BLaER1 treated with 17β-estradiol and CSF1 and Interleukin-3, amounts not matched to agents 10 nM and 100 nM (cell line): ENCODE data around the gene ADK.

Source experiments
- H3K27ac ChIP-seq, 11 experiments: shearing (Covaris generic); formaldehyde crosslinking; 2 replicates each; pipeline ENCODE4 v1.8.1; 2022
- H3K27me3 ChIP-seq, 11 experiments: shearing (Covaris generic); formaldehyde crosslinking; 2 replicates each; pipeline ENCODE4 v1.8.1; 2022
- H3K36me3 ChIP-seq, 11 experiments: shearing (Covaris generic); formaldehyde crosslinking; 2 replicates each; pipeline ENCODE4 v1.8.1; 2022
- H3K4me1 ChIP-seq, 10 experiments: shearing (Covaris generic); formaldehyde crosslinking; 2 replicates each; pipeline ENCODE4 v1.8.1; 2022
- H3K4me2 ChIP-seq, 11 experiments: shearing (Covaris generic); formaldehyde crosslinking; 2 replicates each; pipeline ENCODE4 v1.8.1; 2022
- H3K4me3 ChIP-seq, 10 experiments: shearing (Covaris generic); formaldehyde crosslinking; 2 replicates each; pipeline ENCODE4 v1.8.1; 2022
- H3K9ac ChIP-seq, 11 experiments: shearing (Covaris generic); formaldehyde crosslinking; 2 replicates each; pipeline ENCODE4 v1.8.1; 2022
- H3K9me3 ChIP-seq, 11 experiments: shearing (Covaris generic); formaldehyde crosslinking; replicated peaks in 1 of 11; 2 replicates each; pipeline ENCODE4 v1.8.1; 2022
- H4K20me1 ChIP-seq, 11 experiments: shearing (Covaris generic); formaldehyde crosslinking; 2 replicates each; pipeline ENCODE4 v1.8.1; 2022
- Cebpa-rat ChIP-seq, 11 experiments: shearing (Covaris generic); IDR thresholded peaks; 2 replicates each; pipeline ENCODE4 v1.8.1; 2022

Gene ADK

DNA sequence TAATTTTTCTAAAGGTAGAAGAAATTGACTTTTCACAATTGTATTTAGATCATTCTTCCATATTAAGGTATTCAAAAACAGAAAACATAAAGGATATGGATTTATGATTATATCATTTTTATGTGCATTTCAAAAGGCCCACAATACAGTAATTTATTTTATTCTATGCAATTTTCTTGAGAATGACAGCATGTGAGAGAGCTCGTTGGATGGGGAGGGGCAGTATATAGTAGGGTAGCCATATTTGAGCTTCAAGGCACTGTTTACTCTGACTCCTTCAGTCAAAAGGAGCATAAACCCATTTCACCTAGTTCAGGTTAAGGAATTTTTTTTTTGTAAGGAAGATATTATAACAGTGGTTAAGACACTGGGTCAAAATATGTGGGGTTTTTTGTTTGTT, 534.5 kb downstream of the ADK start:
- Histone ChIP-seq H3K4me3 (no peak overlapping the region), H3K4me1 (peaks cover 0 to 11% (median 0%) of the 10 kb centered on the region in 10 experiments; a peak in 3 of 20 replicates), H3K36me3 (peaks cover 16 to 38% (median 24%) of the 10 kb centered on the region in 11 experiments), H3K9ac (no peak overlapping the region), H3K27ac (no peak overlapping the region), H3K27me3 (no peaks in the 10 kb centered on the region), H4K20me1 (no peaks in the 10 kb centered on the region), H3K4me2 (no peak overlapping the region), H3K9me3 (peaks cover 0 to 12% (median 0%) of the 10 kb centered on the region in 11 experiments; a peak in 4 of 22 replicates)
- TF ChIP-seq Cebpa-rat (IDR thresholded peaks at IDR 0.05) = no peak

DNA sequence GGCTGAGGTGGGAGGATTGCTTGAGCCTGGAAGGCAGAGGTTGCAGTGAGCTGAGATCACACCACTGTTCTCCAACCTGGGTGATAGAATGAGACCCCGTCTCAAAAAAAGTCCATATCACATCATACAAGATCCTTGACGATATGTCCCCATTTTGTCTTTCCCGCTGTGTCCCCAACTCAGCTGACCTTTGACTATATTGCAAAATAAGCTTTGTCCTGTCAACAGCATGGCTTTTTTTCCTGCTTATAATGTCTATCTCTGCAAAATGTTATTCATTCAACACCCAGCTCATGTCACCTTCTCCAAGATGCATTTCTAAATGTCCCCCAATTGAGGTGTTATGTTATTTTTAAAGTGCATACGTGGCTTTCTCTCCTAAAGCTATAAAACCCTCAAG, 539.4 kb downstream of the ADK start:
- no peaks in the 10 kb centered on the region for H4K20me1 ChIP-seq
- no peak overlapping the region for H3K27ac ChIP-seq
- TF ChIP-seq Cebpa-rat (IDR thresholded peaks at IDR 0.05) = no peak
- H3K9ac ChIP-seq = no peak overlapping the region
- peaks cover 12 to 40% (median 23%) of the 10 kb centered on the region in 11 experiments for H3K36me3 ChIP-seq
- no peak overlapping the region for H3K4me2 ChIP-seq
- no peak overlapping the region for H3K4me3 ChIP-seq
- H3K4me1 ChIP-seq = no peaks in the 10 kb centered on the region
- peaks cover 0 to 12% (median 0%) of the 10 kb centered on the region in 11 experiments; a peak in 4 of 22 replicates for H3K9me3 ChIP-seq
- H3K27me3 ChIP-seq = no peaks in the 10 kb centered on the region

DNA sequence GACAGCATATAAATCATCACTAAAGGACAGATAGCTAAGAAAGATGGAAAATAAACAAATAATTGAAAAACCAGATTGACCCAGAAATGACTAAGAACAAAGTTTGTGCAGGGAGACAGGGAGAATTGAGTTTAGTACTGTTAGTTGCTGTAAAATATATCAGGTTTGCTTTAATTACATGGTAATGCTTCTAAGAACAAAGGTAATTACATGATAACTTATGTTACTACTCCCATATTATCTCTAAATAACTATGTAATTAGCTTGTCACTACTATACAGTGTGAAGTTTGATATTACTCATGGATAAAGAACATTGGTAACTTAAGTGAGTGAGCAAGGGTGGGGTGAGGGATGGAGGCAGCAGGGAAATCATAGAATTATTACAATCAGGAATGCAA, 540.1 kb downstream of the ADK start:
- Histone ChIP-seq H3K4me2 (no peak overlapping the region), H4K20me1 (no peaks in the 10 kb centered on the region), H3K9me3 (peaks cover 0 to 6% (median 0%) of the 10 kb centered on the region in 11 experiments; a peak in 3 of 22 replicates), H3K4me1 (no peaks in the 10 kb centered on the region), H3K9ac (no peak overlapping the region), H3K27ac (no peak overlapping the region), H3K36me3 (peaks cover 11 to 33% (median 18%) of the 10 kb centered on the region in 11 experiments), H3K4me3 (no peak overlapping the region), H3K27me3 (no peaks in the 10 kb centered on the region)
- TF ChIP-seq Cebpa-rat (IDR thresholded peaks at IDR 0.05) = no peak

DNA sequence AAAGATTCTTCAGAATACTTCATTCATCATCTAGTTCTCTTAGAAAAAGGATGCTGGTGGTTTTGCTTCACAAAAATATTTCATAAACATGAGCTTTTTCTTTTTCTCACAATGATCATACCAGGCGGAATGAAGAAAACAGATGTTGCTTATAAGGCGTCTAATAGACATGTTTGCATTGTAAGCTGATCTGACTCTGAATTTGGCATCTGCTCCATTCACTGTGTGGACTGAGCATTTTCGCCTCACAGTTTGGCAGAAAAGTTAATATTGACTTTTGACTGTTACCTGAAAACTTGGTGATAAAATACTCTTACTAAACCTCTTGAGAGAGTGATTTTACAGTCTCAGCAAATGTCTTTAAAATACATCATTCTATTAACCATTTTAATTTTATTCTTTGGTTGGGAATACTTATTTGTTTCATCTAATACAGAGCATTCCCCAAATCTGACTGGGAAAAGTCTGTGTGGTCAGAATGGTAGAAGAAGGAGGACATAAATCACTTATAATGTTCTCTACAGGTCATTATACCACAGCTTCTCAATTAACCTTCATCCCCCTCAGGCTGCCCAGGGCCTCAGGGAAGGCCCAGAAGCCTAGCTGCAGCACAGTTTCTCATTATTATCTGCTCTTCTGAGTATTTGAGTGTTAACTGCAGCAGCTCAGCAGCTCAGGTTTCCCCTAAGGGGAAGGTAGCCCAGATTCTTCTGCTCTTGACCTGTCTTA, 553.8 kb downstream of the ADK start:
- H4K20me1 ChIP-seq = no peaks in the 10 kb centered on the region
- H3K27me3 ChIP-seq = no peaks in the 10 kb centered on the region
- H3K4me1 ChIP-seq = peaks cover 0 to 10% (median 5%) of the 10 kb centered on the region in 10 experiments; a peak in 7 of 20 replicates
- no peak overlapping the region for H3K9ac ChIP-seq
- TF ChIP-seq Cebpa-rat (IDR thresholded peaks at IDR 0.05) = no peak
- no peak overlapping the region for H3K4me3 ChIP-seq
- H3K36me3 ChIP-seq = peaks cover 12 to 48% (median 26%) of the 10 kb centered on the region in 11 experiments
- no peak overlapping the region for H3K27ac ChIP-seq
- H3K9me3 ChIP-seq = peaks cover 0 to 12% (median 4%) of the 10 kb centered on the region in 11 experiments; a peak in 6 of 22 replicates
- H3K4me2 ChIP-seq = no peak overlapping the region

DNA sequence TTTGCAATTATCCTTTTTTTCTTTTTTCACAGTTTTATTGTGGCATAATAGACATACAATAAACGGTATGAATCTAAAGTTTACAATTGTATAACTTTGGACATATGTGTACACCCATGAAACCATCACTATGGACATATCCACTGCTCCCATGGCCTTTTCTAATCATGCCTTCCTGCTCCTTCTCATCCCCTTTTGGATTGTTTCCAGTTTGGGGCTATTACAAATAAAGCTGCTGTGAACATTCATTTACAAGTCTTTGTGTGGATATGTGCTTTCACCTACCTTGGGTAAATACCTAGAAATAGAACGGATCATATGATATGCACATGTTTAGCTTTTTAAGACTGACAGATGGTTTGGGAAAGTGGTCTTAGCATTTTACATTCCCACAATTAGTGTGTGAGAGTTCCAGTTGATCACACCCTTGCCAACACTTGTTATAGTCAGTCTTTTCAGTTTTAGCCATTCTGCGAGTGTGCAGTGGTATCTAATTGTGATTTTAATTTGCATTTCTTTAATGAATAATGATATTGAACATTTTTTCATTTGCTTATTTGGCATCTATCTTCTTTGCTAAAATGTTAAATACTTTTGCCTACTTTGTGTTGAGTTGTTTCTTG, 554.4 kb downstream of the ADK start:
- no peak overlapping the region for H3K4me2 ChIP-seq
- H3K4me3 ChIP-seq = no peak overlapping the region
- H4K20me1 ChIP-seq = no peaks in the 10 kb centered on the region
- TF ChIP-seq Cebpa-rat (IDR thresholded peaks at IDR 0.05) = no peak
- peaks cover 0 to 10% (median 5%) of the 10 kb centered on the region in 10 experiments; a peak in 7 of 20 replicates for H3K4me1 ChIP-seq
- H3K27me3 ChIP-seq = no peaks in the 10 kb centered on the region
- peaks cover 17 to 55% (median 31%) of the 10 kb centered on the region in 11 experiments for H3K36me3 ChIP-seq
- H3K9ac ChIP-seq = no peak overlapping the region
- H3K9me3 ChIP-seq = peaks cover 0 to 14% (median 6%) of the 10 kb centered on the region in 11 experiments; a peak in 6 of 22 replicates
- no peak overlapping the region for H3K27ac ChIP-seq

DNA sequence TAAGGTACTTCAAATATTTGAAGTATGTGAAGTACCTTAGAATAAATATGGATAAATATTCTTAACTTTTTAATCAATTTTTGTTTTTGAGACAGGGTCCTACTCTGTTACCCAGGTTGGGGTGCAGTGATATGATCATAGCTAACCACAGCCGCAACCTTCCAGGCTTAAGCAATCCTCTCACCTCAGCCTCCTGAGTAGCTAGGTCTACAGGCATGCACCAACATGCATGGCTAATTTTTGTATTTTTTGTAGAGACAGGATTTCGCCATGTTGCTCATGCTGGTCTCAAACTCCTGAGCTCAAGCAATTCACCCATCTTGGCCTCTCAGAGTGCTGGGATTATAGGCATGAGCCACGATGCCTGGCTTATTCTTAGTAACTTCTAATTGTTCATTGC, 555.9 kb downstream of the ADK start:
- Histone ChIP-seq H3K9me3 (peaks cover 0 to 14% (median 6%) of the 10 kb centered on the region in 11 experiments; a peak in 6 of 22 replicates), H3K9ac (no peak overlapping the region), H3K4me3 (no peak overlapping the region), H3K36me3 (peaks cover 17 to 61% (median 42%) of the 10 kb centered on the region in 11 experiments), H3K4me2 (no peak overlapping the region), H3K4me1 (peaks cover 0 to 6% (median 4%) of the 10 kb centered on the region in 10 experiments; a peak in 7 of 20 replicates), H3K27ac (no peak overlapping the region), H3K27me3 (no peaks in the 10 kb centered on the region), H4K20me1 (no peaks in the 10 kb centered on the region)
- TF ChIP-seq Cebpa-rat (IDR thresholded peaks at IDR 0.05) = no peak

DNA sequence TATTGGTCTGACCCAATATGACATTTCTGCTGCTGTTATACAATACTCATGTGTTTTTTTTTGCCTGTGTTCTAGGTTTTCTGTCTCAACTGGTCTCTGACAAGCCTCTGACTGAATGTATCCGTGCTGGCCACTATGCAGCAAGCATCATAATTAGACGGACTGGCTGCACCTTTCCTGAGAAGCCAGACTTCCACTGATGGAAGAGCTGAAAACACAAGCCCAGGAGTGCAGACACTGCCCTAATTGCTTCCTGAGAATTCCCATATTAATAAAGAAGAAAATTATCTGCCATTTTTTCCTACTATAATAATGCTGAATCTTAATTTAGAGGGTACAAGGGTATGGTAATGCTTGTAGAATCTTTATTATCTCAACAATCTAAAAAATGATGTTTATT, 557.2 kb downstream of the ADK start:
- Histone ChIP-seq H3K36me3 (peaks cover 17 to 57% (median 42%) of the 10 kb centered on the region in 11 experiments), H3K4me1 (no peaks in the 10 kb centered on the region), H4K20me1 (no peaks in the 10 kb centered on the region), H3K27ac (no peak overlapping the region), H3K27me3 (no peaks in the 10 kb centered on the region), H3K9me3 (peaks cover 0 to 14% (median 6%) of the 10 kb centered on the region in 11 experiments; a peak in 6 of 22 replicates), H3K4me2 (no peak overlapping the region), H3K4me3 (no peak overlapping the region), H3K9ac (no peak overlapping the region)
- TF ChIP-seq Cebpa-rat (IDR thresholded peaks at IDR 0.05) = no peak

DNA sequence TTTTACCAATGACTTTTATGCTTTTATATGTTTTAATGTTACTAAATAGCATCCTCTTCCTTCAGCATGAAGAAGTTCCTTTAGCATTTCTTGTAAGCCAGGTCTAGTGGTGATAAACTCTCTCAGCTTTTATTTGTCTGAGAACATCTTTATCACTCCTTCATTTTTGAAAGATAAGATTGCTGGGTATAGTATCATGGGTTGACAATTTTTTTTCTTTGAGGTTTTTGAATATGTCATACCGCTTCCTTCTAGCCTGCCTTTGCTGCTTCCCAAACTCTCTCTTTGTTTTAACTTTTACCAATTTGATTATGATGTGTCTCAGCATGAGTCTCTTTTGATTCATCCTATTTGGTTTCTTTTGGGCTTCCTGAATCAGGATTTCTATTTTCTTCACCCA, 567.2 kb downstream of the ADK start:
- Histone ChIP-seq H4K20me1 (no peaks in the 10 kb centered on the region), H3K4me1 (no peaks in the 10 kb centered on the region), H3K9ac (no peak overlapping the region), H3K4me3 (no peak overlapping the region), H3K4me2 (no peak overlapping the region), H3K27me3 (no peaks in the 10 kb centered on the region), H3K9me3 (peaks cover 49 to 70% (median 57%) of the 10 kb centered on the region in 11 experiments), H3K36me3 (peaks cover 22 to 49% (median 32%) of the 10 kb centered on the region in 11 experiments), H3K27ac (no peak overlapping the region)
- TF ChIP-seq Cebpa-rat (IDR thresholded peaks at IDR 0.05) = no peak

DNA sequence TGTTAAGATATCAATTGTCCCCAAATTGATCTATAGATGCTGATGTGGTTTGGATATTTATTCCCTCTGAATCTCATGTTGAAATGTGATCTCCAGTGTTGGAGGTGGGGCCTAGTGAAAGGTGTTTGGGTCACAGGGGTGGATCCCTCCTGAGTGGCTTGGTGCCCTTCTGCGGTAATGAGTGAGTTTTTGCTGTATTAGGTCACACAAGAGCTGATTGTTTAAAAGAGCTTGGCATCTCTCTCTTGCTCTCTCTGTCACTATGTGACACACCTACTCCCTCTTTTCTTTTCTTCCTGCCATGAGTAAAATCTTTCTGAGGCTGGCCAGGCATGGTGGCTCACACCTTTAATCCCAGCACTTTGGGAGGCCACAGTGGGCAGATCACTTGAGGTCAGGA, 577.2 kb downstream of the ADK start:
- no peak overlapping the region for H3K9ac ChIP-seq
- H3K27me3 ChIP-seq = no peaks in the 10 kb centered on the region
- no peaks in the 10 kb centered on the region; a peak in 2 of 22 replicates for H3K36me3 ChIP-seq
- H3K27ac ChIP-seq = no peak overlapping the region
- no peak overlapping the region for H3K4me2 ChIP-seq
- TF ChIP-seq Cebpa-rat (IDR thresholded peaks at IDR 0.05) = no peak
- H3K4me1 ChIP-seq = no peaks in the 10 kb centered on the region
- H3K4me3 ChIP-seq = no peak overlapping the region
- no peaks in the 10 kb centered on the region for H4K20me1 ChIP-seq
- H3K9me3 ChIP-seq = peaks cover 5 to 26% (median 17%) of the 10 kb centered on the region in 11 experiments; a peak in 18 of 22 replicates
